Measurements from ENCODE around the gene SOX13. TPM values are rescaled to one million over a fixed set of nuclear protein-coding genes. Genes with fewer than 3 reads are reported as not detected.

SOX13 gene
- total RNA-seq, 1 experiment from 2014 or later: 53.0 TPM

DNA sequence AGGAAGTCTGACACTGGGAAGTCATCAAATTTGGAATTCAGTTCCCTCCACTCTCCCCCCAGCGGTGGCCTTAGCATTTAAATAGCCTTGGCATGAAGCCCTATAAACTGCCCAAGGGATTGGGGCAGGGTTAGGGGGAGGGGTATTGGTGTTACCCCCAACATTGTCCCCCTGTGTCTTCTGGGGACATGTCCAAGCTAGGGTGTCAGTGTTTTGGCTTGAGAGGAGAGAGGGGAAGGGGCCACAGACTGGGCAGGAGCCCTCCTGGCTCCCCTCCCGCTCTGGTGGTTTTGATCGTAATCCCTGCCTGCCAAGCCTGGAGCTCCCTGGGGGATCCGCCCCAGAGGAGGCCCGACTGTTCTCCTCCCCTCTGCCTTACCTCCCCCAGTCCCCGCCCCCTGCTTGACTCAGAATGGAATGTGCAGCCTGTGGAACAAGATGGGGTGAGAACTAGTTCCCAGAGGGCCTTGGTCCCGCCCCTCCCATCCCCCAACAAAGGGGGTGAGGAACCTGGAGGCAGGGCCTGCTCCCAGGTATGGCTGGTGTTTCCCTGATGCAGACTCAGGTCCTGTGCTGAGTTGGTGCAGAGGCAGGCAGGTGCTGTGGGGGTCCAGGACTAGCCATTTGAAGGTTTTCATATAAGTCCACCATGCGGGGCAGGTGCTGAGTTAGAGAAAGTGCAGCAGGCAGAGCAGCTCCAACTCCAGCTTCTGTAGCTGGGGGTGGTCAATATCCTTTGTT lies 7.4 kb downstream of the SOX13 start:
- ATAC-seq (peak; percentile 73), DNase-seq (ENCODE audit: low read depth, low spot score) (no peak)
- Histone ChIP-seq H3K27me3 (ENCODE audit: control insufficient read depth, insufficient read depth, low read length) (no peaks in the 10 kb centered on the region), H3K4me3 (ENCODE audit: low read depth in 2 of 2, low read length in 2 of 2) (0 out of 4 replicates have a peak overlapping the region, but pooled peaks of 1 of the 2 experiments have one; percentile 19), H3K9me3 (ENCODE audit: control insufficient read depth, insufficient read depth, low read depth, low read length) (no peaks in the 10 kb centered on the region), H3K27ac (ENCODE audit: low read length) (peak overlapping the region; percentile 75), H3K4me1 (ENCODE audit: control insufficient read depth, insufficient read depth, low read length) (peaks cover 84% of the 10 kb centered on the region), H3K36me3 (ENCODE audit: control insufficient read depth, insufficient read depth, low read length) (no peaks in the 10 kb centered on the region)
- ChIA-PET POLR2A (interaction anchor here (0.6 kb wide), 1 partner anchor 19 kb away, joined by 7 read pairs; no protein-coding TSS in a partner anchor), CTCF (interaction anchor here (1.0 kb wide), 1 partner anchor 209 kb away, joined by 3 read pairs; no protein-coding TSS in a partner anchor)
- in situ Hi-C loops (cut with HindIII; ENCODE audit: low pct_unique_long_range_greater_than_20kb, low sequenced_read_pairs) (no loop called here), intact Hi-C loops (cut with micrococcal nuclease; ENCODE audit: unreplicated experiment) (no loop called here)
- no TSS peak for BruUV-seq (replicated peaks)
- TF ChIP-seq POLR2AphosphoS5 (IDR thresholded peaks at IDR 0.05; ENCODE audit: low read depth, low read length) (no peak), TCF7L2 (IDR thresholded peaks at IDR 0.05; ENCODE audit: low read depth, low read length) (no peak), SIN3A (IDR thresholded peaks at IDR 0.05; ENCODE audit: borderline replicate concordance, insufficient read depth, low read depth, low read length) (no peak)
- TF ChIP-seq, protein P1, sequence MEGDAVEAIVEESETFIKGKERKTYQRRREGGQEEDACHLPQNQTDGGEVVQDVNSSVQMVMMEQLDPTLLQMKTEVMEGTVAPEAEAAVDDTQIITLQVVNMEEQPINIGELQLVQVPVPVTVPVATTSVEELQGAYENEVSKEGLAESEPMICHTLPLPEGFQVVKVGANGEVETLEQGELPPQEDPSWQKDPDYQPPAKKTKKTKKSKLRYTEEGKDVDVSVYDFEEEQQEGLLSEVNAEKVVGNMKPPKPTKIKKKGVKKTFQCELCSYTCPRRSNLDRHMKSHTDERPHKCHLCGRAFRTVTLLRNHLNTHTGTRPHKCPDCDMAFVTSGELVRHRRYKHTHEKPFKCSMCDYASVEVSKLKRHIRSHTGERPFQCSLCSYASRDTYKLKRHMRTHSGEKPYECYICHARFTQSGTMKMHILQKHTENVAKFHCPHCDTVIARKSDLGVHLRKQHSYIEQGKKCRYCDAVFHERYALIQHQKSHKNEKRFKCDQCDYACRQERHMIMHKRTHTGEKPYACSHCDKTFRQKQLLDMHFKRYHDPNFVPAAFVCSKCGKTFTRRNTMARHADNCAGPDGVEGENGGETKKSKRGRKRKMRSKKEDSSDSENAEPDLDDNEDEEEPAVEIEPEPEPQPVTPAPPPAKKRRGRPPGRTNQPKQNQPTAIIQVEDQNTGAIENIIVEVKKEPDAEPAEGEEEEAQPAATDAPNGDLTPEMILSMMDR (IDR thresholded peaks at IDR 0.05): no peak

DNA sequence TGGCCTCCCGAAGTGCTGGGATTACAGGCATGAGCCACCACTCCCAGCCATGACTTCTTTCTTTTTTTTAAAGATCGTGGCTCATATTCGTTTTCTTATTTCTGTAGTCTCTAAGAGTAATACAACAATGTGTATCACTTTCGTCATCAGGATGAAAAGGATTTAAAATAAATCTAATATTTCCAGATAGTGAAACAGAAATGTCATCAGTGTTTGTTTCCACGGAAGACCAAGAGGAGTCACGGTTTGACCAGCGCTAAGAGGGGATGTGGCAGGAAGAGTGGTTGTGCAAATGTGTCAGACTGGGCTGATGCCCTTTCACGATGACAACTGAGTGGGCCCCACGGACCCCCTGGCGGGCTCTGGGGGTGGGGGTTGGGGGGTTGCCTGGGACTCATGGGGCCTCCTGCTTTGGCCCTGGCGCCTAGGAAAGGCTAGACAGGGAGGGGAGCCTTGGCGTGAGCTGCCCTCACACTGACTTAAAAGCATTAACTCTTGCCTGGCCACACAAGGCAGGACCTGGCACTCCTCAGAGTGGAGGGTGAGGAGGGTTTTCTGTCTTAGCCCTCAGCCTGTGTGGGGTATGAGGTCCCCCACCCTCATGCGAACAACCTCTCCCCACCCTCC lies 8.4 kb downstream of the SOX13 start:
- no peak overlapping the region for H3K4me3 ChIP-seq (ENCODE audit: low read depth in 2 of 2, low read length in 2 of 2)
- ChIA-PET CTCF (no interaction called here), POLR2A (interaction anchor here (0.7 kb wide), 1 partner anchor 71 kb away, joined by 4 read pairs; no protein-coding TSS in a partner anchor)
- H3K4me1 ChIP-seq (ENCODE audit: control insufficient read depth, insufficient read depth, low read length): peaks cover 78% of the 10 kb centered on the region
- in situ Hi-C loops (cut with HindIII; ENCODE audit: low pct_unique_long_range_greater_than_20kb, low sequenced_read_pairs) (no loop called here), intact Hi-C loops (cut with micrococcal nuclease; ENCODE audit: unreplicated experiment) (no loop called here)
- no peaks in the 10 kb centered on the region for H3K9me3 ChIP-seq (ENCODE audit: control insufficient read depth, insufficient read depth, low read depth, low read length)
- peak overlapping the region; percentile 56 for H3K27ac ChIP-seq (ENCODE audit: low read length)
- no peak for DNase-seq (ENCODE audit: low read depth, low spot score)
- ATAC-seq: no peak
- H3K36me3 ChIP-seq (ENCODE audit: control insufficient read depth, insufficient read depth, low read length): no peaks in the 10 kb centered on the region
- no peaks in the 10 kb centered on the region for H3K27me3 ChIP-seq (ENCODE audit: control insufficient read depth, insufficient read depth, low read length)
- BruUV-seq (replicated peaks): no TSS peak
- TF ChIP-seq, protein P2, sequence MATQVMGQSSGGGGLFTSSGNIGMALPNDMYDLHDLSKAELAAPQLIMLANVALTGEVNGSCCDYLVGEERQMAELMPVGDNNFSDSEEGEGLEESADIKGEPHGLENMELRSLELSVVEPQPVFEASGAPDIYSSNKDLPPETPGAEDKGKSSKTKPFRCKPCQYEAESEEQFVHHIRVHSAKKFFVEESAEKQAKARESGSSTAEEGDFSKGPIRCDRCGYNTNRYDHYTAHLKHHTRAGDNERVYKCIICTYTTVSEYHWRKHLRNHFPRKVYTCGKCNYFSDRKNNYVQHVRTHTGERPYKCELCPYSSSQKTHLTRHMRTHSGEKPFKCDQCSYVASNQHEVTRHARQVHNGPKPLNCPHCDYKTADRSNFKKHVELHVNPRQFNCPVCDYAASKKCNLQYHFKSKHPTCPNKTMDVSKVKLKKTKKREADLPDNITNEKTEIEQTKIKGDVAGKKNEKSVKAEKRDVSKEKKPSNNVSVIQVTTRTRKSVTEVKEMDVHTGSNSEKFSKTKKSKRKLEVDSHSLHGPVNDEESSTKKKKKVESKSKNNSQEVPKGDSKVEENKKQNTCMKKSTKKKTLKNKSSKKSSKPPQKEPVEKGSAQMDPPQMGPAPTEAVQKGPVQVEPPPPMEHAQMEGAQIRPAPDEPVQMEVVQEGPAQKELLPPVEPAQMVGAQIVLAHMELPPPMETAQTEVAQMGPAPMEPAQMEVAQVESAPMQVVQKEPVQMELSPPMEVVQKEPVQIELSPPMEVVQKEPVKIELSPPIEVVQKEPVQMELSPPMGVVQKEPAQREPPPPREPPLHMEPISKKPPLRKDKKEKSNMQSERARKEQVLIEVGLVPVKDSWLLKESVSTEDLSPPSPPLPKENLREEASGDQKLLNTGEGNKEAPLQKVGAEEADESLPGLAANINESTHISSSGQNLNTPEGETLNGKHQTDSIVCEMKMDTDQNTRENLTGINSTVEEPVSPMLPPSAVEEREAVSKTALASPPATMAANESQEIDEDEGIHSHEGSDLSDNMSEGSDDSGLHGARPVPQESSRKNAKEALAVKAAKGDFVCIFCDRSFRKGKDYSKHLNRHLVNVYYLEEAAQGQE (IDR thresholded peaks at IDR 0.05; ENCODE audit: insufficient read depth in 1 of 2, low read depth in 2 of 2, low read length in 1 of 2): no peak
- TF ChIP-seq, protein P1 (IDR thresholded peaks at IDR 0.05): no peak
- TF ChIP-seq TCF7L2 (IDR thresholded peaks at IDR 0.05; ENCODE audit: low read depth, low read length): no peak
- no peak for TF ChIP-seq POLR2AphosphoS5 (IDR thresholded peaks at IDR 0.05; ENCODE audit: low read depth, low read length)
- no peak for TF ChIP-seq SIN3A (IDR thresholded peaks at IDR 0.05; ENCODE audit: borderline replicate concordance, insufficient read depth, low read depth, low read length)

All from Panc1 (cell line).